GDM1 (cell line): ENCODE results near the gene RBM34.

Experiments
- DNase-seq: peaks from one replicate; lab custom pipeline; 2025; lab: John Stamatoyannopoulos, UW

The RBM34 gene

GRCh38 chr1:235152235-235152634 lies 8.8 kb downstream of the RBM34 start:
- no peak for DNase-seq

GRCh38 chr1:235151033-235151432 lies 10.0 kb downstream of the RBM34 start:
- DNase-seq: no peak

DNA sequence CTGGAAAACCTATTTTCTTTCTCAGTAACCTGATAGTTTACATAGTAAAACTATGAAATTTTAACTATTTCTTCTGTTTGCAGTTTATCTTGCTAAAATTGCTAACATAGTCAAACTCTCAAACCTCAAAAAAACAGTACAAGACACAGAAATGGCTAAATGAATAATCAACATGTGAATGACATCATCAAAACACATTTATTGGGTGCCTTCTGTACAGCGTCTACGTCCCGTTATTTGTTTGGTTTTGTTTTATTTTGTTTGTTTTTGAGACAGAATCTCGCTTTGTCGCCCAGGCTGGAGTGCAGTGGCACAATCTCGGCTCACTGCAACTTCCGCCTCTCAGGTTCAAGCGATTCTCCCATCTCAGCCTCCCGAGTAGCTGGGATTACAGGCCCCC lies 11.2 kb downstream of the RBM34 start:
- DNase-seq: no peak

GRCh38 chr1:235147269-235147668 lies 13.8 kb downstream of the RBM34 start:
- DNase-seq: no peak

GRCh38 chr1:235145639-235146038 lies 15.4 kb downstream of the RBM34 start:
- DNase-seq: no peak

- DNase-seq: no peak
These were observed 18.1 kb downstream of the RBM34 start for GRCh38 chr1:235142991-235143390.

- DNase-seq: no peak
These were observed 21.7 kb downstream of the RBM34 start for GRCh38 chr1:235139315-235139714.

DNA sequence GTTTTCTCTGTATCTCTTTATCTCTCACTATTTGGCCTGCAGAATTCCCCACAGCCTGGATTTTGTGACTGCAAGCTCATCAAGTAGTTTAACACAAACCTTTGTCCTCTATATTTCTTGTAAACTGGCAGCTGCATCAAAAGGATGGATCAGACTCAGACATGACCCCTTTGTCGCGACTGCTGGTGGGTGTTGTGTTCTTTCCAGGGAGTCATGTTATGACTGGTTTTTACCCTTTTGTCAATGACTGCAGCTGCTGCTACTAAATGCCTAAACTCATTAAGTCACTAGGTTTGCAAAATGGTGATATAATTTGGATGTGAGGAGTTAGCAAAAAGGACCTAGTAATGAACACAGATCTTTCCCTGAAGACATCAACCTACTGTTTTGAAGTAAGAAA lies 22.2 kb downstream of the RBM34 start:
- no peak for DNase-seq

- DNase-seq: no peak
These were observed 24.9 kb downstream of the RBM34 start for GRCh38 chr1:235136111-235136510.

DNA sequence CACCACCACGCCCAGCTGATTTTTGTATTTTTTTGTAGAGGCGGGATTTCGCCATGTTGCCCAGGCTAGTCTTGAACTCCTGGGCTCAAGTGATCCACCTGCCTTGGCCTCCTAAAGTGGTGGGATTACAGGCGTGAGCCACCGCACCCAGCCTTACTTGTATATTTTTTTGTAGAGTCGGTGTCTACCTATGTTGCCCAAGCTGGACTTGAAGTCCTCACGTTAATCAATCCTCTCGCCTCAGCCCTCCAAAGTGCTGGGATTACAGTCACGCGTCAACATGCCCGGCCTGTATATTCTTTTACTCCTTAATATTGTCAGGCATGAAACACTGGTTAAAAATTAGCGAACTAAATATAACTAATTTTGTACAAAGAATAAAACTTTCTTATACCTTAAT lies 26.9 kb downstream of the RBM34 start:
- DNase-seq: no peak

GRCh38 chr1:235133086-235133485 lies 28.0 kb downstream of the RBM34 start:
- no peak for DNase-seq

DNA sequence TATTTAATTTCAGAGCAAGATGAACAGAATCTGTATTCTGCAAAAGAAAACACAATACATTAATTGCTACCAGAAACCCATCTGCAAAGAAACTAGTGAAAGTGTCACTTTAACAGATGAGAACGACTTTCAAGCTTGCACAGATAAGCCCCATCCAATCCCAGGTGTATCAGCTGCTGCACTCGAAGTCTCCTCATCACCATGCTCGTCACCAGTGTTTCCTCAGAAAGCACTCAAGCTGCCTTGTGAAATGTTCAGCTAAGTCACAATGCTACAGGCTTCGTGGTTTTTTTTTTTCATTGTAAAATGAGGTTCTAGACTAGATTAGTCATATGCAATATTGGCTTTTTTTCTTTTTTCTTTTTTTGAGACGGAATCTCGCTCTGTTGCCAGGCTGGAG lies 29.1 kb downstream of the RBM34 start:
- no peak for DNase-seq

- no peak for DNase-seq
These were observed 30.2 kb downstream of the RBM34 start for GRCh38 chr1:235130766-235131270.

DNA sequence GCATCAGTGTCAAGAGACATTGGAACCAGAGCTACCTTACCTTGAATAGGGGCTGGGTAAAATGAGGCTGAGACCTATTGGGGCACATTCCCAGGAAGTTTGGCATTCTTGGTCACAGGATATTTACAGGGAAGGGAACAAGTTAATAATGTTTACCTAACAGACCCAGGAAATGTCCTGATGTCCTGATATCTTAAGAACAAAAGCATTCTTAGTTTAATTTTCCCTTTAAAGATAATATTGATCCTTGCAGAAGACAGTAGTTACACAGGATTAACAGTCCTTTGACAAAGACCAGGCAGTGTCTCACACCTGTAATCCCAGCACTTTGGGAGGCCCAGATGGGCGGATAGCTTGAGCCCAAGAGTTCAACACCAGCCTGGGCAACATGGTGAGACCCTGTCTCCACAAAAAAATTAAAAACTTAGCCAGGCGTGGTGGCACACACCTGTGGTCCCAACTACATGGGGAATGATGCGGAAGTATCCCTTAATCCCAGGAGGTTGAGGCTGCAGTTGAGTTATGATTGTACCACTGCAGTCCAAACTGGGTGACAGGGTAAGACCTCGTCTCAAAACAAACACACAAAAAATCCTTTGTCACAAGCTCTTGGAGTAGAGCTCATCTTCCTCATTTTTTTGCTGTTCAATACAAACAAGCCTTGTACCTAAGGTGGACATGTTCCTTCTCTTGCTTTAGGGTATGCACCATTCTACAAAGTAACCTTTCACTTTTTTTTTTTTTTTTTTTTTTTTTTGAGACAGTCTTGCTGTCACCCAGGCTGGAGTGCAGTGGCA lies 31.1 kb downstream of the RBM34 start:
- no peak for DNase-seq

DNA sequence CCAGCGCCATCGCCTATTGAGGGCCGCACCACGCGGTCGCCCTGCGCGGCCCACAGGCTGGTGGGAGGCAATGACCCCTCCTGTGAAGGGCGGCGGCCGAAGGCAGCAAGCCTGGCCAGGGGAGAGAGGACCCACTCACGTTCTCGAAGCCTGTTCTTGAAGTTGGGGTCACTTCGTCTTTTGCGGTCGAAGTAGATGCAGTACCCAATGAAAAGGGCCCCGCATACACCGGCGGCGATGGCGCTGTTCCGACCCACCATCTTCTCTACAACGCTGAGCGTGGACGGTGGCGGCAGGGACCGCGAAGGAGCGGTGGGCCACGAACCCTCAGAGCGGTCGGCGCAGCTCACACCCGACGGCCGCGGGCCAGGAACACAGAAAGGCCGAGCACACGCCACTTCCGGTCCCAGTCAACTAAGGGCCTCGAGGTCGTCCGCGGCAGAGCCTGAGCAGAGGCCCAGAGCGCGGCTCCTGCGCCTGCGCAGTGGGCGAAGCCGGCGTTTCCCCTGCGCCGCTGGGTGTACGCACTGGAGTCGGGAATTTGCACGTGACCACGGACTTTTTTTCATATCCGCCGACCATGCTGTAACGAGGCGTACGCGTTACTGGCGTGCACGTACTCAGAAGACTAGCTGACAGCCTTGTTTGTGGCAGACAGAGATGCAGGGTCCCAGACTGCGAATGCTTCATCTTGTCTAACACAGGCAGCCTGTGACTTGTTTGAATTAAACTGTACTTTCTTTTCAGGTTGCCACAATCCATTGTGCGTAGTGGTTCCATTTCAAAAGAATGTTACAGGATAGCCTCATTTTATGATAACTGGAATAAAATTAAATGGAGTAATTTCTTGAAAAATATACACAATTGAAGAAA lies 32.4 kb downstream of the RBM34 start, which contains the start of gene TOMM20:
TSS of gene TOMM20 (minus strand) at position 382 of the 873 bp plus-strand sequence. CDS start at position 260, 122 bp downstream.
- peak; percentile 97 for DNase-seq

GRCh38 chr1:235127732-235128455 lies 33.2 kb downstream of the RBM34 start:
- no peak for DNase-seq

- DNase-seq: no peak
These were observed 33.8 kb downstream of the RBM34 start for GRCh38 chr1:235127203-235127602.

DNA sequence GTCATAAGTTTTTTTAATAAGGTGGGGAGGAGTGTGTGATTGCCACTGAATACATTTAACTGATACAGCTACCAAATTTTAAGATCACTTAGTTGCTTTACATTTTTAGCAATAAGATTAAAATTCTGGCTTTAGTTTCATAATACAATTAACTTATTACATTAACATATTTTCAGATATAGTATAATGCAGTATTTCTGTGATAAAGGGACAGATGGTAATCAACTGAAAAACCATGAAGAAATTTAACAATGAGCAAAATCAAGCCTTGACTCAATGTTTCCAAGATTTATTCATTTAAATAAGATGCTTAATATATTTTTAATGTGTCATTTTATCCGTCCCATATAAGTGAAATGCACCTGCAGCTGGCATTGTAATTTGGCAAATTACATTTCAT lies 36.4 kb downstream of the RBM34 start:
- no peak for DNase-seq

DNA sequence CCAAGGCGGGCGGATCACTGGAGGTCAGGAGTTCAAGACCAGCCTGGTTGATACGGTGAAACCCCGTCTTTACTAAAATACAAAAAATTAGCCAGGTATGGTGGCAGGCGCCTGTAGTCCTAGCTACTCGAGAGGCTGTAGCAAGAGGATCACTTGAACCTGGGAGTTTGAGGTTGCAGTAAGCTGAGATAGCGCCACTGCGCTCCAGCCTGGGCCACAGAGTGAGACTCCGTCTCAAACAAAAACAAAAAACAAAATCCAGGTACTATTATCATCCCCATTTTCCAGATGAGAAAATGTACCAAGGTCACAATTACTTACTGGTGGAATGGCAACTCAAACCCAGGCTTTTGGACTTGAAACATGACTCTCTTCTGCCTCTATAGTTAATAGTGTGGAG lies 36.9 kb downstream of the RBM34 start:
- no peak for DNase-seq

GRCh38 chr1:235122348-235122747 lies 38.7 kb downstream of the RBM34 start:
- no peak for DNase-seq

GRCh38 chr1:235113183-235113917 lies 47.7 kb downstream of the RBM34 start:
- no peak for DNase-seq
